Transverse colon (tissue), 4 donors: Measurements from ENCODE around the gene ETFB.

Experiments used
- CTCF ChIP-seq, 5 experiments: fragments of 200-600 bp in 3 of 5; fragments of 450-650 bp in 2 of 5; sonication (generic) in 3 of 5; IDR thresholded peaks; 1 replicate in 2 of 5; 2 replicates in 3 of 5; pipeline ENCODE4 v1.5.1; 2016 to 2017; ENCODE audit warnings: antibody characterized with exemption in 5 of 5, inconsistent platforms in 3 of 5, mild to moderate bottlenecking in 2 of 5, moderate library complexity in 1 of 5
- EP300 ChIP-seq: sonication (generic); formaldehyde crosslinking; IDR thresholded peaks from one replicate; pipeline ENCODE4 v1.6.1; 2017; ENCODE audit warnings: antibody characterized with exemption, low read depth
- POLR2A ChIP-seq: fragments of 450-650 bp; IDR thresholded peaks from one replicate; pipeline ENCODE4 v1.6.1; 2016; ENCODE audit warnings: antibody characterized with exemption, mild to moderate bottlenecking, moderate library complexity
- POLR2AphosphoS5 ChIP-seq, 3 donors: sonication (generic); formaldehyde crosslinking; IDR thresholded peaks; one replicate each; pipeline ENCODE4 v1.6.1; 2016; ENCODE audit warnings: antibody characterized with exemption in 3 of 3

- TF ChIP-seq CTCF (IDR thresholded peaks at IDR 0.05), result no peak
- no peak for TF ChIP-seq POLR2AphosphoS5 (IDR thresholded peaks at IDR 0.05)
- no peak for TF ChIP-seq POLR2A
- no peak for TF ChIP-seq EP300
Observed at GRCh38 chr19:51316688-51317087, 49.5 kb downstream of the ETFB start.
